Endothelial cell of umbilical vein (primary cell): ENCODE results near the gene PAAF1. TPM values are rescaled to one million over a fixed set of nuclear protein-coding genes. Genes with fewer than 3 reads are reported as not detected.
A peak's percentile ranks its signal among the peaks of the same experiment; 100 is the strongest.

Source experiments
- BruUV-seq: library from RNA; stranded (reverse); fragments of 400-500 nt; replicated peaks from 2 replicates; lab custom pipeline; 2021; lab: Mats Ljungman, UMichigan
- CTCF ChIA-PET: fragments of 300-600, 350-600 bp; sonication (Branson Sonifier 250); formaldehyde crosslinking; loops from one replicate; lab custom pipeline; 2021; ENCODE audit warnings: antibody characterized with exemption, inconsistent platforms; lab: Charles Lee
- POLR2A ChIA-PET: fragments of 300-600, 350-600 bp; sonication (Branson Sonifier 250); formaldehyde crosslinking; loops from one replicate; lab custom pipeline; 2021; ENCODE audit warnings: antibody characterized with exemption, inconsistent platforms; lab: Charles Lee
- DNase-seq: peaks from one replicate; pipeline ENCODE4 v3.0.0-alpha.2; 2011; ENCODE audit warnings: low read depth, low spot score
- FAIRE-seq: peaks from 2 replicates; lab custom pipeline; 2011; peaks lifted over from hg19 to GRCh38; lab: Jason Lieb, UNC
- H2AFZ ChIP-seq: 2 replicates; pipeline ENCODE4 v1.6.0; 2012; ENCODE audit warnings: low read depth, low read length, control low read depth, inconsistent platforms
- H3K27ac ChIP-seq: 2 replicates; pipeline ENCODE4 v1.5.1; 2011; ENCODE audit warnings: low read depth, mild to moderate bottlenecking, control low read depth, low read length, moderate library complexity; ENCODE audit not compliant: insufficient read depth
- H3K27me3 ChIP-seq, 2 experiments: 2 replicates each; pipeline versions ENCODE4 v1.6.0 to v1.6.1; 2011; ENCODE audit warnings: low read length in 2 of 2, mixed read lengths in 1 of 2; ENCODE audit not compliant: control insufficient read depth in 2 of 2, insufficient read depth in 2 of 2
- H3K36me3 ChIP-seq, 2 experiments: 2 replicates in 1 of 2; 3 replicates in 1 of 2; pipeline ENCODE4 v1.5.1; 2011; ENCODE audit warnings: low read length in 2 of 2, mild to moderate bottlenecking in 1 of 2, moderate library complexity in 1 of 2; ENCODE audit not compliant: control insufficient read depth in 2 of 2, insufficient read depth in 2 of 2; ENCODE audit errors: extremely low read depth in 1 of 2
- H3K4me1 ChIP-seq: 3 replicates; pipeline ENCODE4 v1.5.1; 2011; ENCODE audit warnings: mild to moderate bottlenecking, low read length; ENCODE audit not compliant: control insufficient read depth, insufficient read depth; ENCODE audit errors: extremely low read depth
- H3K4me2 ChIP-seq: 2 replicates; pipeline ENCODE4 v1.6.1; 2011; ENCODE audit warnings: low read length, control low read depth, mixed read lengths; ENCODE audit not compliant: insufficient read depth
- H3K4me3 ChIP-seq, 3 experiments: fragments of 200-600 bp in 1 of 3; sonication (generic), shearing (Covaris generic) in 1 of 3; replicated peaks in 1 of 3; 2 replicates each; pipeline ENCODE4 v1.5.1; 2011 to 2016; ENCODE audit warnings: control low read depth in 3 of 3, low read length in 3 of 3, mild to moderate bottlenecking in 2 of 3, inconsistent platforms in 1 of 3, low read depth in 1 of 3, moderate library complexity in 1 of 3; ENCODE audit not compliant: insufficient read depth in 1 of 3
- H3K79me2 ChIP-seq: 2 replicates; pipeline ENCODE4 v1.6.0; 2012; ENCODE audit warnings: low read length, inconsistent platforms; ENCODE audit not compliant: control insufficient read depth, insufficient read depth
- H3K9ac ChIP-seq: replicated peaks from 2 replicates; pipeline ENCODE3; 2011; ENCODE audit warnings: low read length, control low read depth; ENCODE audit not compliant: insufficient read depth; ENCODE audit errors: extremely low read depth
- H3K9me1 ChIP-seq: replicated peaks from 3 replicates; pipeline ENCODE4 v1.6.0; 2011; ENCODE audit warnings: mild to moderate bottlenecking, low read length; ENCODE audit not compliant: control insufficient read depth, insufficient read depth; ENCODE audit errors: extremely low read depth
- H3K9me3 ChIP-seq: replicated peaks from 2 replicates; pipeline ENCODE4 v1.5.1; 2012; ENCODE audit warnings: low read length, inconsistent platforms; ENCODE audit not compliant: control insufficient read depth, insufficient read depth
- H4K20me1 ChIP-seq: replicated peaks from 2 replicates; pipeline ENCODE3; 2011; ENCODE audit warnings: mild to moderate bottlenecking, low read length; ENCODE audit not compliant: control insufficient read depth, insufficient read depth; ENCODE audit errors: extremely low read depth
- CTCF ChIP-seq, 2 donors: IDR thresholded peaks; 1 replicate in 1 of 2; 2 replicates in 1 of 2; pipeline ENCODE4 v1.5.1; 2011; ENCODE audit warnings: low read length in 2 of 2, mild to moderate bottlenecking in 2 of 2, moderate library complexity in 2 of 2, control low read depth in 1 of 2, inconsistent platforms in 1 of 2, low read depth in 1 of 2; ENCODE audit not compliant: insufficient read depth in 1 of 2; ENCODE audit errors: extremely low read depth in 1 of 2
- EZH2 ChIP-seq: IDR thresholded peaks from 2 replicates; pipeline ENCODE4 v1.6.1; 2012; ENCODE audit warnings: borderline replicate concordance, low read depth, mild to moderate bottlenecking, moderate library complexity, low read length, inconsistent platforms; ENCODE audit not compliant: severe bottlenecking
- FOS ChIP-seq: IDR thresholded peaks from 2 replicates; pipeline ENCODE4 v1.6.1; 2011; ENCODE audit warnings: mild to moderate bottlenecking, low read length, moderate library complexity, borderline replicate concordance; ENCODE audit not compliant: insufficient read depth
- JUN ChIP-seq: IDR thresholded peaks from 2 replicates; pipeline ENCODE4 v1.6.1; 2011; ENCODE audit warnings: borderline replicate concordance, low read depth; ENCODE audit not compliant: insufficient read length, insufficient read depth
- MAX ChIP-seq: IDR thresholded peaks from 2 replicates; pipeline ENCODE4 v1.6.1; 2011; ENCODE audit not compliant: insufficient read depth, insufficient read length
- POLR2A ChIP-seq: IDR thresholded peaks from 2 replicates; pipeline ENCODE4 v1.6.1; 2012; ENCODE audit warnings: low read depth, mild to moderate bottlenecking, control low read depth, low read length
- POLR2AphosphoS5 ChIP-seq: IDR thresholded peaks from 2 replicates; pipeline ENCODE4 v1.6.1; 2012; ENCODE audit warnings: low read depth, mild to moderate bottlenecking, control low read depth, low read length, moderate library complexity; ENCODE audit not compliant: insufficient read depth
- dilution Hi-C: fragments of 300-500 bp; cut with MboI; formaldehyde crosslinking; loops from one replicate; pipeline ENCODE4 v1.15.0; 2019; ENCODE audit warnings: low sequenced_read_pairs; ENCODE audit not compliant: extremely low pct_ligation_motif_present
- intact Hi-C: fragments of 100-400 bp; cut with micrococcal nuclease; formaldehyde crosslinking; loops from one replicate; pipeline ENCODE4 v1.10.0; 2022
- polyA plus RNA-seq, 4 experiments: library from polyadenylated mRNA; depleted of rRNA in 3 of 4; stranded (reverse) in 3 of 4; unstranded in 1 of 4; fragments of >200 nt; gene quantifications; 2 replicates each; pipeline versions ENCODE4 v1.2.1 to v1.2.3, GENCODE V29; 2011 to 2012; ENCODE audit warnings: missing spikeins in 1 of 4
- total RNA-seq: library from RNA; stranded (reverse); gene quantifications from 2 replicates; pipeline ENCODE4 v1.2.3, GENCODE V29; 2021

Gene PAAF1
- total and polyA plus RNA-seq, 2 donors (not counting 3 experiments of a cell fraction or from before 2014, with no cell fraction given), result 9.8 to 16.1 TPM

- H4K20me1 ChIP-seq, result no peaks in the 10 kb centered on the region
- DNase-seq (peak; percentile 71), FAIRE-seq (peak; percentile 59)
- H3K27me3 ChIP-seq, result no peaks in the 10 kb centered on the region
- H3K9me1 ChIP-seq, result no peaks in the 10 kb centered on the region
- dilution Hi-C loops (no loop called here), intact Hi-C loops (no loop called here)
- no TSS peak for BruUV-seq
- POLR2A ChIA-PET, result no interaction called here
- TF ChIP-seq MAX (no peak), POLR2A (no peak), EZH2 (no peak), JUN (no peak), FOS (peak; percentile 58)
- no peak overlapping the region for H2AFZ ChIP-seq
- peaks cover 11% of the 10 kb centered on the region for H3K4me1 ChIP-seq
- no peaks in the 10 kb centered on the region for H3K79me2 ChIP-seq
- H3K36me3 ChIP-seq, result peaks cover 2% of the 10 kb centered on the region in 2 experiments
- no peak overlapping the region for H3K4me2 ChIP-seq
- no peak overlapping the region for H3K9ac ChIP-seq
- no peaks in the 10 kb centered on the region for H3K9me3 ChIP-seq
- H3K27ac ChIP-seq, result peak overlapping the region; percentile 60
- CTCF ChIA-PET, result interaction anchor here (1.1 to 1.6 kb wide), 3 partner anchors 19 to 65 kb away, joined by 3 to 4 read pairs (median 3); no protein-coding TSS in a partner anchor
- no peak overlapping the region for H3K4me3 ChIP-seq
Observed at GRCh38 chr11:73866586-73866996, 10.2 kb upstream of the PAAF1 start.

- dilution Hi-C loops, result no loop called here
- H3K9me3 ChIP-seq, result no peaks in the 10 kb centered on the region
- intact Hi-C loops, result no loop called here
- no peak overlapping the region for H3K4me2 ChIP-seq
- H3K79me2 ChIP-seq, result peaks cover 10% of the 10 kb centered on the region
- no peak overlapping the region for H2AFZ ChIP-seq
- no peaks in the 10 kb centered on the region for H4K20me1 ChIP-seq
- no peak for FAIRE-seq
- CTCF ChIA-PET, result interaction anchor here (1.0 to 1.9 kb wide), 2 partner anchors 11 to 15 kb away, joined by 3 to 4 read pairs; no protein-coding TSS in a partner anchor
- POLR2A ChIA-PET, result no interaction called here
- no peak for DNase-seq
- no TSS peak for BruUV-seq
- TF ChIP-seq FOS (no peak), MAX (no peak), CTCF (IDR thresholded peaks at IDR 0.05; ENCODE audit: extremely low read depth in 1 of 2, insufficient read depth in 1 of 2, low read depth in 1 of 2, low read length in 2 of 2) (no peak), POLR2AphosphoS5 (no peak), JUN (no peak), POLR2A (no peak)
- H3K4me1 ChIP-seq, result peaks cover 11% of the 10 kb centered on the region
- no peaks in the 10 kb centered on the region for H3K27me3 ChIP-seq
- no peak overlapping the region for H3K27ac ChIP-seq
- H3K9ac ChIP-seq, result no peak overlapping the region
- H3K36me3 ChIP-seq, result peaks cover 6% of the 10 kb centered on the region in 2 experiments
- H3K9me1 ChIP-seq, result no peaks in the 10 kb centered on the region
- H3K4me3 ChIP-seq, result no peak overlapping the region
Observed at GRCh38 chr11:73869332-73869949, 7.4 kb upstream of the PAAF1 start.
